HCT116 (cell line): ENCODE measurements around the gene FATE1.

ENCODE experiments used
- ATF3 ChIP-seq: IDR thresholded peaks from 2 replicates; pipeline ENCODE4 v1.6.1; 2012
- CEBPB ChIP-seq: IDR thresholded peaks from 2 replicates; pipeline ENCODE4 v1.6.1; 2012; ENCODE audit warnings: low read depth
- CTCF ChIP-seq, 3 experiments: fragments of 200-600 bp in 1 of 3; sonication (generic) in 1 of 3; IDR thresholded peaks in 2 of 3; conservative IDR thresholded peaks in 1 of 3; 2 replicates each; pipeline ENCODE4 v1.5.1; 2012 to 2017; ENCODE audit warnings: low read depth in 2 of 3, low read length in 2 of 3, antibody characterized with exemption in 1 of 3, borderline replicate concordance in 1 of 3, control low read depth in 1 of 3, mild to moderate bottlenecking in 1 of 3, mixed read lengths in 1 of 3, mixed run types in 1 of 3, moderate library complexity in 1 of 3; ENCODE audit not compliant: insufficient read depth in 1 of 3
- EZH2 ChIP-seq: fragments of 200-600 bp; sonication (generic); IDR thresholded peaks from 2 replicates; pipeline ENCODE4 v1.6.1; 2017; ENCODE audit warnings: antibody characterized with exemption, mixed run types
- POLR2A ChIP-seq: IDR thresholded peaks from 2 replicates; pipeline ENCODE4 v1.7.0; 2011; ENCODE audit warnings: borderline replicate concordance; ENCODE audit not compliant: insufficient read depth, insufficient read length; ENCODE audit errors: extremely low read depth
- POLR2AphosphoS5 ChIP-seq: IDR thresholded peaks from 2 replicates; pipeline ENCODE4 v1.6.1; 2011; ENCODE audit warnings: mild to moderate bottlenecking, low read depth, low read length, moderate library complexity
- RAD21 ChIP-seq: IDR thresholded peaks from 2 replicates; pipeline ENCODE4 v1.6.1; 2012; ENCODE audit warnings: low read depth, mild to moderate bottlenecking
- REST ChIP-seq: IDR thresholded peaks from 2 replicates; pipeline ENCODE4 v1.6.1; 2012; ENCODE audit warnings: low read depth
- SIN3A ChIP-seq: IDR thresholded peaks from 2 replicates; pipeline ENCODE4 v1.6.1; 2012; ENCODE audit warnings: low read depth
- TCF7L2 ChIP-seq: IDR thresholded peaks from 2 replicates; pipeline ENCODE4 v1.7.0; 2011; ENCODE audit warnings: borderline replicate concordance, inconsistent platforms; ENCODE audit not compliant: insufficient read depth, insufficient read length; ENCODE audit errors: extremely low read depth
- ZNF274 ChIP-seq: fragments of 200-500 bp; sonication (Bioruptor generic); IDR thresholded peaks from 2 replicates; pipeline ENCODE4 v1.6.1; 2014; ENCODE audit warnings: mild to moderate bottlenecking, low read depth, low read length, inconsistent platforms

GRCh38 chrX:151742311-151742710 lies 26.5 kb downstream of the FATE1 start:
- TF ChIP-seq EZH2 (no peak), CEBPB (no peak), TCF7L2 (no peak), POLR2A (no peak), POLR2AphosphoS5 (no peak), CTCF (IDR thresholded peaks at IDR 0.05 in 2 of 3, conservative IDR thresholded peaks at IDR 0.05 in 1 of 3; ENCODE audit: borderline replicate concordance in 1 of 3, insufficient read depth in 1 of 3, low read depth in 2 of 3, low read length in 2 of 3) (no peak), ATF3 (no peak), REST (no peak), SIN3A (no peak), RAD21 (no peak), ZNF274 (no peak)
